ENCODE results near the gene KCNH2. TPM values are rescaled to one million over a fixed set of nuclear protein-coding genes. Genes with fewer than 3 reads are reported as not detected.
A peak's percentile ranks its signal among the peaks of the same experiment; 100 is the strongest.

Gene KCNH2
- total RNA-seq, 3 donors from 2014 or later: 0.49 to 0.71 (median 0.66) TPM

DNA sequence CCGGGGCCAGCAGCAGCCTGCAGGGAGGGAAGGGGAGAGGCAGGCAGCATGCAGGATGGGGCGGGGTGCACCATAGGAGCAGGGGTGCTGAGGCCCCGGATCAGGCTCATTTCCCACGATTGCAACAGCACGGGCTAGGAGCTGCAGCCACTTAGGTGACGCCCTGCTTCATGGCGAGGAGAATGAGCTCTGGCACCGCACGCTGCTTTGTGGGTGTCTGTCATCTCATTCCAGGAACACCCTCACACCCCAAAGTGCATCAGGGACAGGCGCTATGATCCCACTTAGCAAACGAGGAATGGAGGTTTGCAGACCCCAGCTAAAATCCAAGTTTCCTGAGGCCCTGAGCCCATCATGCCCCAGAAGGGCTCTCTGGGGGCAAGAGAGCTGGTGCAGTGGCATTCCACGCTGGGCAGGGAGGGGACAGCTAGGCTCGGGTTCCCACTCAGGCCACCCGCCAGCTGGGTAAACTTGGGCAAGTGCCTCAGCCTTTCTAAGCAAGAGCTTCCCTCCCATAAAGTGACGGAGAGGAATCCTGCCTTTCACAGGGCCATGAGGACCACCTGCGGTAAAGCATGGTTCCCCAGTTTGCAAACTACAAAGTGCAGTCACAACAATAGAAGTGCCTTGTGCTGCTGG lies 9.3 kb downstream of the KCNH2 start:
- H3K27me3 Mint-ChIP-seq (ENCODE audit: low read depth): no peaks in the 10 kb centered on the region
- H3K36me3 Mint-ChIP-seq (ENCODE audit: insufficient read depth): no peaks in the 10 kb centered on the region
- ATAC-seq (no peak), DNase-seq (no peak)
- peaks cover 13% of the 10 kb centered on the region for H3K4me1 Mint-ChIP-seq (ENCODE audit: low read depth)
- no peaks in the 10 kb centered on the region for H3K9me3 Mint-ChIP-seq
- no peak overlapping the region for H3K4me3 Mint-ChIP-seq

GRCh38 chr7:150968056-150968733 lies 9.9 kb downstream of the KCNH2 start:
- Mint-ChIP-seq H3K27me3 (ENCODE audit: low read depth) (peaks cover under 1% of the 10 kb centered on the region), H3K36me3 (ENCODE audit: insufficient read depth) (no peaks in the 10 kb centered on the region), H3K9me3 (no peaks in the 10 kb centered on the region), H3K4me1 (ENCODE audit: low read depth) (peaks cover 10% of the 10 kb centered on the region), H3K4me3 (no peak overlapping the region)
- DNase-seq (no peak), ATAC-seq (no peak)

DNA sequence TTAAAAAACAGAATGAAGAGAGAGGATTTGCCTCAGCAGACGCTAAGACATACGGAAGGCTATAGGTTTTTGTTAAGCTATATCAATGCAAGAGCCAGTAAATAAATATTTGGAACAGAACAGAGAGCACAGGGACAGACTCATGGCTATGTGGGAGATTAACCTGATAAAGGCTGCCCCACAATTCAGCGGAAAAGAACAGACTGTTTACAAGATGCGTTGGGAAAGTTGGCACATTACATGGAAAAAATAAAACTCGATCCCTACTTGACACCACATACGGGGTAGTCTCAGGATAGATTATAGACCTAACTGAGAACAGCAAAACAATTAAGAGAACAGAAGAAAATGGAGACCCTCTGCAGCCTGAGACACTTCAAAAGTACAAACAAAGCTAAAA lies 10.8 kb downstream of the KCNH2 start:
- DNase-seq (no peak), ATAC-seq (no peak)
- Mint-ChIP-seq H3K27me3 (ENCODE audit: low read depth) (peaks cover 7% of the 10 kb centered on the region), H3K36me3 (ENCODE audit: insufficient read depth) (no peaks in the 10 kb centered on the region), H3K4me1 (ENCODE audit: low read depth) (peaks cover 5% of the 10 kb centered on the region), H3K9me3 (no peaks in the 10 kb centered on the region), H3K4me3 (no peak overlapping the region)

DNA sequence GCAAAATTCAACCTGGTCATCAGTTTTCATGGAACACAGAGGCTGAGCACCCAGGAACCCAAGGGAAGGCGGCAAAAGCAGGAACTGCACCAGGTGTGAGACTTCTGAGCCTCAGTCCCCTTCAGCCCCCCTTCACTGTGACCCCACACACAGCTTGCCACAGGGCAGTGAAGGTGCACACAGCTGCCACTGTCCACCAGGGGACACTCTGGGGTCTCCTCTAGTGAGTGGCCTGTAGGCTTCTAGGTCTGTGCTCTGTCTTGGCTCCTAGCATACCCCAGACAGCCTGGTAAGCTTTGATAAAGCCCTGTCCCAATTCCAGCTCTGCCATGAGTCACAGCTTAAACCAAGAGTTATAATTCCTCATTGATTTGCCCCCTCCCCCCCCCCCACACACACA lies 12.1 kb downstream of the KCNH2 start:
- Mint-ChIP-seq H3K4me3 (no peak overlapping the region), H3K27me3 (ENCODE audit: low read depth) (peaks cover 10% of the 10 kb centered on the region), H3K9me3 (no peaks in the 10 kb centered on the region), H3K36me3 (ENCODE audit: insufficient read depth) (no peaks in the 10 kb centered on the region), H3K4me1 (ENCODE audit: low read depth) (peaks cover 2% of the 10 kb centered on the region)
- ATAC-seq (no peak), DNase-seq (no peak)

GRCh38 chr7:150965273-150965830 lies 12.8 kb downstream of the KCNH2 start:
- ATAC-seq (no peak), DNase-seq (no peak)
- Mint-ChIP-seq H3K36me3 (ENCODE audit: insufficient read depth) (no peaks in the 10 kb centered on the region), H3K4me3 (no peak overlapping the region), H3K9me3 (no peaks in the 10 kb centered on the region), H3K4me1 (ENCODE audit: low read depth) (peaks cover 5% of the 10 kb centered on the region), H3K27me3 (ENCODE audit: low read depth) (peaks cover 13% of the 10 kb centered on the region)

DNA sequence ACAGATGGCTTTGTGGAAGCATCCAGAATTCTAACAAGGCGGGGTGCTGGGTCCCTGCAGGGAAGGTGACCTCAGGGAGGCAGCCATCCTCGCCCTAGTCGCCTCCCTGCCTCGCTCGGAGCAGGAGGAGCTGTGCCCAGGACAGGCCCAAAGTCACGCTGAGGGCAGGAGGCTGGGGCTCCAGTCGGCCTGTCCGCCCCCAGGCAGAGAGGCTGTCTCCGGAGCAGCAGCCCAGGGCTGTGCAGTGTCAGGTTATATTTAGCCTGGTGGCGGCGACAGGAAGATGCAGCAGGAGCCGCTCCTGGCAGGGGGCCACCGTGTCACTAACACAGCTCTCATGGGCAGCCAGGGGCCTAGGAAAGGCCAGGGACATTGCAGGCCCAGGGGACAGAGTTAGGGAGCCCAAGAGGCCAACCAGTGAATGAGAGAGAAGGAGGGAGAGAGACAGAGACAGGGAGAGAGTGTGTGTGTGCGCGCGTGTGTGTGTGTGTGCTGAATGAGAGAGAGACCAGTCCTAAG lies 13.5 kb downstream of the KCNH2 start:
- H3K27me3 Mint-ChIP-seq (ENCODE audit: low read depth): peaks cover 19% of the 10 kb centered on the region
- no peak overlapping the region for H3K4me3 Mint-ChIP-seq
- H3K36me3 Mint-ChIP-seq (ENCODE audit: insufficient read depth): no peaks in the 10 kb centered on the region
- DNase-seq: no peak
- H3K9me3 Mint-ChIP-seq: no peaks in the 10 kb centered on the region
- no peak for ATAC-seq
- peaks cover 9% of the 10 kb centered on the region for H3K4me1 Mint-ChIP-seq (ENCODE audit: low read depth)

DNA sequence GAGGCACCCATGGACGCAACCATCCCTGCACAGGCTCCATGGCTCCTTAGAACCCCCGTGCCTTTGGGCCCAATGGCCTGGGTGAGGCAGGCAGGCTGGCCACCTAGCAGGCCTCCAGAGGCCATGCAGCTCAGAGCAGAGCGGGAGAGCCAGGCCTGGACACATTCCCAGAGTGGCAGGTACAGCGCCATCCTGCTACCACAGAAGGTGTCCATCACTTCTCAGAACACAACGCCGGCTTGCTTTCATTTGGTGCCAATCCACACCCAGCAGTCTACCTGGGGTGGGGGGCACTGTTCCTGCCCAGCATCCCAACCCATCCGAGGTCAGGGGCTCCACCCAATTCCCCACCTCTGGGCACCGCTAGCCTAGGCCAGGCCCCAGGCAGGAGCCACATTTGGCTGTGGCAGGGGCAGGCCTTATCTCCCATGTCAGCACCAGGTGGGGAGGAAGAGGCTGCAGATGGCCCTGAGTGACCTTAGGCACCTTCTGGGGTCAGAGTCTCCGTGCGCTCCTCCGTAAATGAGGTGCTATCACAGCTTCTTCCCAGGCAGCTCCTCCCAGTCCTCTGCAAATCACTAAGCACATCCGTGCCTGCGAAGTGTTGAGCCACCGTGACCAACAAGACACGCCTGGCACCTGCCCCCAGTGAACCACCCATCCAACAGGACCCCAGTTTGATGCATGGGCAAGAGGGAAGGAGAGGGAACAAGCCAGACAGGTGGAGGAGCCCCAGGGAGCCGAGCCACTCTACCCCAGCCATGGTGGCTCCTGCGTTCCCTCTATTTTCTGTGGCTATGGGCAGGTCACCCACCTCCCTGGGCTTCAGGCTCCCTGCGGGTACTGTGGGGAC lies 14.2 kb downstream of the KCNH2 start:
- Mint-ChIP-seq H3K9me3 (no peaks in the 10 kb centered on the region), H3K4me1 (ENCODE audit: low read depth) (peaks cover 9% of the 10 kb centered on the region), H3K27me3 (ENCODE audit: low read depth) (peaks cover 22% of the 10 kb centered on the region), H3K4me3 (no peak overlapping the region), H3K36me3 (ENCODE audit: insufficient read depth) (no peaks in the 10 kb centered on the region)
- no peak for ATAC-seq
- DNase-seq: no peak

DNA sequence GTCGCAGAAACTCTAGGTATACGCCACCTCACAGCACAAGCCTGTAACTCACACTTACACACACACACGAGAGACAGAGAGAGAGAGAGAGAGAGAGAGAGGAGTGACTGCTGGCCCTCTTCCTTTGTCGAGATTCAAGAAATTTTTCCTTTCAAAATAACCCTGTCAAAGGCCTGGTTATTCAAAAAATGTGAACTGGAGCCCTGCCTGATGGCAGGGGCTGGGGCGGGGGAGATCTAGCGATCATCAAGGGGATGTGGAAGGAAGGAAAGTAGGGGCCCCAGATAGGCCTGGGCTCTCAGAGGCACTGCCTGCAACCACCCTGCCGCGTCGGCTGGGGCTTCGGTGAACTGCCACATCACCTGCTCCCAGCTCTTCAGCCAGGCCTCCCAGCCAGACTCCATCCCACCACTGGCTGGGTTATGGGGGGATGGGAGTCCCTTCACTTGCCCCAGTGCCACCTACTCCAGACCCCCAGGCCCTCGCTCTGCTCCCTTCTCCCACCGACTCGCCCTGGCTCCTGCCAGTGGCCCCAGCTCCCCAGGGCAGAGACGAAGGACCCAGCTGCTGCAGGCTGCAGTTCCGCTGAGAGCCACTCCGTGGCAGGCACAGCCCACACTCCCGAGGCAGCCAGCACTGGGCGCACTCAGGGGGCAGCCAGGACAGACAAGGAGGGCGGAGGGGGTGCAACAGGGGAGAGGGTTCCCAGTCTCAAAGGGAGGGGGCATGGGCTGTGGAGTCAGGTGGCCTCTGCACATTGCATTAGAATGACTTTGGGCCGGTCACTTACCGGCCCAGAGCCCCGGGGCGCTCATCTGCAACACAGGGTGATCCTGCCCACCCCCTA lies 15.3 kb downstream of the KCNH2 start:
- H3K36me3 Mint-ChIP-seq (ENCODE audit: insufficient read depth): no peaks in the 10 kb centered on the region
- H3K4me1 Mint-ChIP-seq (ENCODE audit: low read depth): peaks cover 12% of the 10 kb centered on the region
- peak; percentile 59 for DNase-seq
- ATAC-seq: peak; percentile 93 to 97
- H3K9me3 Mint-ChIP-seq: no peaks in the 10 kb centered on the region
- peaks cover 28% of the 10 kb centered on the region for H3K27me3 Mint-ChIP-seq (ENCODE audit: low read depth)
- no peak overlapping the region for H3K4me3 Mint-ChIP-seq

DNA sequence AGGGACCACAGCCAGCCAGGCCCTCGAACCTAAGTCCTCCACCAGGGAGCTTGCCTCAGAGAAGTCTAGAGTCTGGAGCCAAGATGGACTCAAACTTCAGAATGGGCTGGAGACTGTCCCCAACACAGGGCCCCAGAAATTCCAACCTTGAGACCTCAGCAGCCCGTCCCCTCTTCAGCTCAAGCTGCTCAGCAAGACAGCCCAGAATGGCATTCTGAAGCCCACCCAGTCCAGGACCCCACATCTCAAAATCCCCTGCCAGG lies 15.9 kb downstream of the KCNH2 start:
- no peaks in the 10 kb centered on the region for H3K36me3 Mint-ChIP-seq (ENCODE audit: insufficient read depth)
- H3K4me1 Mint-ChIP-seq (ENCODE audit: low read depth): peaks cover 14% of the 10 kb centered on the region
- DNase-seq (no peak), ATAC-seq (no peak)
- H3K9me3 Mint-ChIP-seq: no peaks in the 10 kb centered on the region
- peaks cover 34% of the 10 kb centered on the region for H3K27me3 Mint-ChIP-seq (ENCODE audit: low read depth)
- H3K4me3 Mint-ChIP-seq: no peak overlapping the region

- no peaks in the 10 kb centered on the region for H3K36me3 Mint-ChIP-seq (ENCODE audit: insufficient read depth)
- DNase-seq: no peak
- H3K9me3 Mint-ChIP-seq: no peaks in the 10 kb centered on the region
- peaks cover 38% of the 10 kb centered on the region for H3K27me3 Mint-ChIP-seq (ENCODE audit: low read depth)
- no peak overlapping the region for H3K4me3 Mint-ChIP-seq
- peaks cover 14% of the 10 kb centered on the region for H3K4me1 Mint-ChIP-seq (ENCODE audit: low read depth)
- no peak for ATAC-seq
These were observed 16.4 kb downstream of the KCNH2 start for GRCh38 chr7:150961510-150962289.

GRCh38 chr7:150959739-150960734 lies 18.1 kb downstream of the KCNH2 start:
- no peak for ATAC-seq

DNA sequence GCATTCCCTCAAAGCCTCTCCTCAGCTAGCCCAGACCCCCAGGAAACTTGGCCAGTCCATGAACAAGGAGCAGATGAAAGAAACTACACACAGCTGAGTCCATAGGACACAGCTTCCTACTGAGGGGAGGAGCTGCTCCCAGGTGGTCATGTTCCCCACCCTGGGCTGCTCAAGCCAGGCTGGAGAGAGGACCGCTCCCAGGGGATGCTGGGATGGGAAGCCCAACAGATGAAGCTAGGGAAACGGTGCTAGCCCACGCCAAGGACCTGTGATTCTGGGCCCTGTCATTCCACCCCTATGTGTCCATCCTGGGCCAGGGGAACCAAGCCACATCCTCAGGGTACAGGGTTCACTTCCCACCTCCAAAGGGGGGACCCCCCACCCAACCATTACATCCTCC lies 19.0 kb downstream of the KCNH2 start:
- Mint-ChIP-seq H3K27me3 (ENCODE audit: low read depth) (peaks cover 49% of the 10 kb centered on the region), H3K4me3 (no peak overlapping the region), H3K9me3 (no peaks in the 10 kb centered on the region), H3K36me3 (ENCODE audit: insufficient read depth) (no peaks in the 10 kb centered on the region), H3K4me1 (ENCODE audit: low read depth) (peaks cover 14% of the 10 kb centered on the region)
- ATAC-seq (no peak), DNase-seq (no peak)

More at GRCh38 chr7:150959739-150960734, 18.1 kb downstream of the KCNH2 start:
- H3K9me3 Mint-ChIP-seq: no peaks in the 10 kb centered on the region
- H3K27me3 Mint-ChIP-seq (ENCODE audit: low read depth): peaks cover 47% of the 10 kb centered on the region
- peaks cover 14% of the 10 kb centered on the region for H3K4me1 Mint-ChIP-seq (ENCODE audit: low read depth)
- DNase-seq: no peak
- H3K4me3 Mint-ChIP-seq: peak overlapping the region; percentile 11
- H3K36me3 Mint-ChIP-seq (ENCODE audit: insufficient read depth): no peaks in the 10 kb centered on the region

Data from activated T-cell treated with anti-CD3 and anti-CD28 coated beads, Interleukin-2, amount 50 U/mL, for 4 hours (primary cell).